GM18505 (cell line): ENCODE measurements around the gene PACRG.
"Not testable (repeated sequence)": the region's sequence is repeated elsewhere in the genome, so short reads cannot be mapped to it uniquely, and the experiment has no call there.

Experiments
- ATAC-seq: cut with Tn5 transposase; IDR thresholded peaks from one replicate; pipeline ENCODE4 v1.9.1; 2021; ENCODE audit not compliant: unreplicated experiment
- POLR2A ChIP-seq: IDR thresholded peaks from 4 replicates; pipeline ENCODE4 v1.6.1; 2011; ENCODE audit warnings: borderline replicate concordance; ENCODE audit not compliant: insufficient read depth, insufficient read length; ENCODE audit errors: extremely low read depth

Gene PACRG

DNA sequence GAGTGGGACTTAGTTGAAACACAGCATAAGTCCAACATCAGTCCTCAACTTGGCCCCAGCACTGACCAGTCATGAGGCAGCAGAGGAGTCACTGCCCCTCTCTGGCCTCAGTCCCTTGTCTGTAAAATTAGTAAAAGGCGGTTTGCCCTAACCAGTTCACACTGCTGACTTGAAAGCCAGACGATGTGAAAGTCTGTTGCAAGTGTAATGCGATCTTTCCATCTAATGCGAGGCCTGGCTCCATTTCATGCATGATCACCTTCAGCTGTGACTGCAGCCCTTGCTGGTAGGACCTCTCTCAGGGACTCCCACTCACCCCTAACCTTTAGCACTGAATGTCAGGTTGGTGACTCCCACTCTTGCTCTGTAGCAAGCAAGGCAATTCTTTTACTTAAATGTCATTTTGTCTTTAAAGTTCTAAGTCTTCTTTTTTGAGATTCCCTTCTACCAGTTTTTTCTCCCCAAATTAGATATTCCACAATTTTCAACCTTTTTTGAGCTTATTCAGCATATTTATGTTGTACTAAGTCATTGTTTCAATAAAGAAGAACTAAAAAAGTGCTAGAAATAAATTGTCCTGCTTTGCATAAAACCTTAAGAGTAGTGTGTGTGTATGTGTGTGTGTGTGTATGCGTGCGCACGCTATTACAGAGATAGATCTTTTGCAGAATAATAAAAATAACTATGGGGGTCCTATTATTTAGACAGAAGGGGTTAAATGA is 245.5 kb downstream of the PACRG start:
- no peak for TF ChIP-seq POLR2A
- no peak for ATAC-seq

DNA sequence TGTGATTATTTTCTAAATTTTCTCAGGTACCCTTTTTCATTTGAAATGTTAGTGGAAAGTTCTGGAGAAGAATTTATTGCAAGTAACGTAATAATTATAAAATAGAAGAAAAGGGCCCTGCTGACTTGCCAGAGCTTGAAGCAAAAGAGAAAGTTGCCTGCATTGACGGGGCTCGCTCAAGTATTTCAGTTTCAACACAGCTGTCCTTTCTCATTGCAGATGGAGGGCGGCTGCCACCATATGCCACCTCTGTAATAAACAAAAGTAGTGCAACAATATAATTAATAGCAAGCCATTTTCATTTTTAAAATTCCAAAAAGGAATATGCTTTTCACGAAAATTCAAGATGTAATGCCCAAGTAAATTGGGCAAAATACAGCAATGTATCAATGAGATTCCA is 246.2 kb downstream of the PACRG start:
- no peak for TF ChIP-seq POLR2A
- ATAC-seq: no peak

DNA sequence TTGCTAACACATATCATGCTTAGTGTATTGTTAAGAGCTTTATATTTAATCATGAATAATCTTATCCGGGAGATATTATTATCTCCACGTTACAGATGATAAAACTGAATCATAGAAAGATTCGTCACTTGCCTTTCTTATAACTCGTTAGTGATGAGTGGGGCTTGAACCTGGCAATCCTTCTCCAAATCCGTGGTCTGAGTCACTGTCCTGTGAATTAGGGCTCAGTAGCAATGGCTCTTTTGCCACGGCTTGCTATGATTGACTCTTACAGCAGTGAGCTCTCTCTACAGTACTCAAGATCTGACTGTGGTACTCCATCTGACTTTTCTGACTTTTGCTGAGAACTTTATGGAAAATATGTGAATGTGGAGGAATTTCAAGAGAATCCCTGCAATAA is 246.9 kb downstream of the PACRG start:
- no peak for TF ChIP-seq POLR2A
- ATAC-seq: no peak

DNA sequence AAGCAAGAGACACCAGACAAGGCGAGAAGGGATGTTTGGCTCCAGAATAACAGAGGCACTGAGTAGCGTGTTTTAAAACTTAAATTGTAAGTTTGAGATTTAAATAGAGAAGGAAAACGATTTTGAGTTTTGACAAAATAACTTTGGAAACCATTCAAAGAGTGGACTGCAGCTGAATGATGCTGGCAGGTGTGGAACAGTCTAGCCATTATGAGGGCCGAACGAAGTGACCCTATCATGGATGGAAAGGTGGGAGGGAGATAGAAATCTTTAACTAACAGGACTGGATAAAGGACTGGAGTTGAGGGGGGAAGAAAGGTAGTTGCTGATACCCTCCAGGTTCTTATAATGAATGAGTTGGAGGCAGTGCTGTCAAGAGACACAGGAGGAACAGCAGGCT is 248.4 kb downstream of the PACRG start:
- no peak for ATAC-seq
- no peak for TF ChIP-seq POLR2A

DNA sequence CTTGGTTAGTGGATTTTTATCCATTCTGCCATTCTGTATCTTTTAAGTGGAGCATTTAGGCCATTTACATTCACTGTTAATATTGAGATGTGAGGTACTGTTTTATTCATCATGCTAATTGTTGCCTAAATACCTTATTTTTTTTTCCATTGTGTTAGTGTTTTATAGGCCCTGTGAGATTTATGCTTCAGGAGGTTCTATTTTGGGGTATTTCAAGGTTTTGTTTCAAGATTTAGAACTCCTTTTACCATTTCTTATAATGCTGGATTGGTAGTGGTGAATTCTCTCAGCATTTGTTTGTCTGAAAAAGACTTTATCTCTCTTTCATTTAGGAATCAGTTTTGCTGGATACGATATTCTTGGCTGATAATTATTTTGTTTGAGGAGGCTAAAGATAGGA is 255.5 kb downstream of the PACRG start:
- not testable (repeated sequence) for ATAC-seq

DNA sequence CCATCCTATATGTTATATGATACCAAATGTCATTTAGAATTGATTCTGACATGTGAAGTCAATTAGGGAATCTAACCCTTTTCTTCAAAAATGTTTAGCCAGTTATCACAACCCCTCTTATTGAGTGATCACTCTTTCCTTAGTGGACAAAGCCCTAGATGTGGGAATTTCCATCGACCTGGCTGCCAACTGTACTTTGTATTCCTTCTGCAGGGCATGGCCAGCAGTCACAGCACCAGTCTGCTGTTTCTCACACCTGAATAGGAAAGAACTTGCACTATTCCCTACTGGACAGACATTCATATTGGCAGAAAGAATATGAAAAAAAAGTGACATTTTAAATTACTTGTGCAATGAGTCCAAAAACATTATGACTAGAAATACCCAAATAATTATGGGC is 271.0 kb downstream of the PACRG start:
- ATAC-seq: no peak
- TF ChIP-seq POLR2A: no peak

DNA sequence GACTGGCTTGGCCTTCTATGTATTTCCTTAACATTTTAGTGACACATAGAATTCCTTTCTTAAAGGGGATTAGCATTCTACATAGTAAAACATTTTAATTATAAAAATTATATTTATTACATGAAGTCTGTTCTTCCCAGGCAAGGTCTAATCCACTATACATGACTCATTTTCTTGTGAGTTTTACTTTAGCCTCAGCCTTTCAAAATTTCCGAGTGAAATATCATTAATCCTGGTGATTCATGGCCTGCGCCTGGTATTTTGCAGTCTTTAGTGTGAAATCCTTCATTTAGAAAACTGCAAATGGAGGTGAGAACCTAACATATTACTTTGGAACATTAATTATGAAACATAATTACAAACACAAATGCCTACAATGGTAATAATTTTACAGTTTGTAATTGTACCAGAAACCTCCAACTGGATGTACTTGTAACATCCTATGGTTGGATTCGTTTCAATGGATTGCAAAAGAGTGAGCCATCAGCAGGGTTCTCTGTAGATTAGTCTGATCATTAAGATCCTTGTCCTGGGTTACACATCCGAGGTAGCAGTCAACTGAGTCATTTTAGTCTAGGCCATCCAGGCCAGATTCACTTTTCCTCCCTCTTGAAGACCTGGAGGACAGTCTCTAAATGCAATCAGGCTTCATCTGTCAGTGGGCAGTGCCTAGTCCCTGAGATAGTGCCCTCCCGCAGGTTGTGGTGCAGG is 272.0 kb downstream of the PACRG start:
- no peak for TF ChIP-seq POLR2A
- no peak for ATAC-seq

DNA sequence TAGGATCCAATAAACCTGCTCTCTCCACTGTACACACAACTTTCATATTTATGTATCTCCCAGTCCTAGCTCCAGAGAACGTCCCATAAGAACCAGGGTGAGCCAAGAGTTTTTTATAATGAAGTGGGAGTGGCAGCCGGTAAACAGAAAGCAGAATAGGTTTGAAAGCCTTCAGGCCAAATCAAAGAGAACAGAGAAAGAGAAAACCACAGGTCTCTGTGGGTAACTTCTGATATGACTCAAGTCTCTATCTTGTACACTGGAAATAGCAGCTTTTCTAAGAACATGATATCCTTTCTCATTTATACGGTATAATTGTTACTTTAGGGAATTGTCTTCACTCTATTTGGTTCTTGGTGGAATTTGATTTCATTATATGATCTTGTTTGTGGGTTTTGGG is 273.6 kb downstream of the PACRG start:
- ATAC-seq: peak; percentile 100
- TF ChIP-seq POLR2A: no peak

DNA sequence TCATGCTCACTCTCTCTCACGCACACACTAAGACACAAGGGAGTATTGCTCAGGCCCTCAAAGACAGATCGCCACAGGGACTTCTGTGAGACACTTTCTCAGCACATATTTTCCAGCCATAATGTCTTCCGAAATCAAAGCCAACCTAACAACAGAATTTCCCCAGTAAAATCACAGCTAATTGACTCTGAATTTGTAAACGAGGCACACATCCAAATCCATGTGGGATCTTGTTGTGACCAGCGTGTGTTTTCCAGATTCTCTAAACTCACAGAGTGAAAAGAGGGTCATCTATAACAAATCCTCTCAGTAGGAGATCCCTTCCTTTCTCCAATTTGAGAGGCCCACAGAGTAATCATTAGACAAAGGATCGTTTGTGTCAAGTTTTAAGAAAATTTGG is 280.4 kb downstream of the PACRG start:
- no peak for TF ChIP-seq POLR2A
- ATAC-seq: no peak

DNA sequence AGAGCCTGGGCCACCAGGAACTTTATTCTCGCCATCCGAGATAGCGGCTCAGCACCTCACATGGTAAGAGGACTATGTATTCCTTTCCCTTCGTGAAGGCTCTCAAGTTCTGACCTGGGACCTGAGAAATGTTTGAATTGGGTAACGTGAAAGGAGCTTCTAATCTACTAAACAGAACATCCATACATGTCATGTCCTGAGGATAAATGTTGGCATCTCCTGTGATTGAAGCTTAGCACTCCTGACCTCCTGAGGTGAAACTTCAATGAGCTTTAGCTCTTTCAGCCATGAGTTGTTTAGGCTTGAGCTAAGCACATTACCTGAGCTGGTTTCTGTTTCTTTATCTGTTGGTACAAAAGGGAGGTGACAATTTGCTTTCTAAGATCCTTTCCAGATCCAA is 280.9 kb downstream of the PACRG start:
- ATAC-seq: no peak
- TF ChIP-seq POLR2A: no peak

DNA sequence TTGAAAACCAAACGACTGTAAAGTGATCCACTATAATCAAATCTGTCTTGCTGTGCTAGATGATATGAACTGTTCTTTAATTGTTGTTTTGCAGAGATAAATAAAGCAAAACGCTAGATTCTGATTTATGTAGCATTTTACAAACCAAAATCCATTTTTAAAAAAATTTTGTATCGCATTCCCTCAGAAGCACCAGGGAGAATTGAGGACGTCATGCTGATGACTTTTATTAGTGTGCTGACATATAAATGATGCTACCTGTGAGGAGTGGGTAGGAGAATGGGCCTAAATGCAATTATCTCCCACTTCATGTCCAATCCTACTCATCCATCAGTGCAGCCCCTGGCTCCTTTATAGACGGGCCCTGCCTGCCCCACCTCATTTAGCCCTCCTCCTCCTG is 282.4 kb downstream of the PACRG start:
- ATAC-seq: no peak
- TF ChIP-seq POLR2A: no peak

DNA sequence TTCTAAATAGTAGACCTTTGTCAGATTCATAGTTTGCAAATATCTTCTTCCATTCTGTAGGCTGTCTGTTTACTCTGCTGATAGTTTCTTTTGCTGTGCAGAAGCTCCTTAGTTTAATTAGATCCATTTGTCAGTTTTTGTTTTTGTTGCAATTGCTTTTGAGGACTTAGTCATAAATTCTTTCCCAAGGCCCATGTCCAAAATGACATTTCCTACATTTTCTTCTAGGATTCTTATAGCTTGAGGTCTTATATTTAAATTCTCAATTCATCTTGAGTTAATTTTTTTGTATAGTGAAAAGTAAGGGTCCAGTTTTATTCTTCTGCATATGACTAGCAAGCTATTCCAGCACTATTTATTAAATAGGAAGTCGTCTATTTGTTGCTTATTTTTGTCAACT is 287.0 kb downstream of the PACRG start:
- ATAC-seq: no peak
- TF ChIP-seq POLR2A: no peak

DNA sequence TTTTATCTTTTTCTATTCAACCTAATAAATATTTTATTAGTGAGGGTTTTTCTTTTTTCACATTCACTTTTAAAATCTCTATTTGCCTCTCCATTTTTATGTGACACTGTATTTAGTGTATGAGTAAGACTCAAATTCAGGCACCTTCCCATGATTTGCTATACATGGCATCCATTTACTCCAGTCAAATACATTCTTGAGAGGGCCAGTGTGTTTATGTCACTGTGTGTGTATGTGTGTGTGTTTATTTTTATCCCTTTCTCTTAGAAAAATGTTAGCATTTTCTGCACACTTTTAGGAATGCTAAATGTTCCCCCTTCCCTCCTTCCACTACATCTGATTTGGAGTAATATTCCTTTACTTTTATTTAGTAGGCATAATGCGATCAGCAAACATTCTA is 290.0 kb downstream of the PACRG start:
- no peak for ATAC-seq
- no peak for TF ChIP-seq POLR2A

DNA sequence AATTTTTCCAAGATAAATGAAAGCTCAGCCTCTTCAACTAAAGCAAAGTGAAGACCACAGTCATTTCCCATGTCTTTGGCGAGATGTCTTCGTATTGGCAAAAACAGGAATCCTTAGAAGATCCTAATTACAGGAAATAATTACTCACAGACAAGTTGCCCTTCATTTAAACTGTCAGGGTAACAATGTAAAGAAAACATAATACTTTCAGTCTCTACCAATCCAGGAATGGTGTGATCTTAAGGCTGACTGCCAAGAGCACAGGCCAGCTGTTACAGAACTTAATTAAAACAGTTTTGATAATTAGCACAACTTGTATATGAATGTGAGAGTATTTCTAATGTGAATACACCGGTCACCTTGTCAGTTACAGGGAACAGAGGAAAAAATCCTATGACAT is 292.2 kb downstream of the PACRG start:
- ATAC-seq: no peak
- TF ChIP-seq POLR2A: no peak
